ENCODE results near the gene RGS6.

GRCh38 chr14:72432748-72433147 lies 500.5 kb downstream of the RGS6 start:
- TF ChIP-seq EZH2phosphoT487 (IDR thresholded peaks at IDR 0.05; ENCODE audit: insufficient read depth, low read depth) (no peak), EZH2 (IDR thresholded peaks at IDR 0.05; ENCODE audit: insufficient read depth, poor library complexity, severe bottlenecking) (no peak)
